HCT116 (cell line): Measurements from ENCODE around the gene PCCA.

ENCODE experiments used
- EGR1 ChIP-seq: IDR thresholded peaks from 2 replicates; pipeline ENCODE4 v1.6.1; 2012; ENCODE audit warnings: low read depth
- EZH2phosphoT487 ChIP-seq: fragments of 200-600 bp; IDR thresholded peaks from 2 replicates; pipeline ENCODE4 v1.6.1; 2018; ENCODE audit warnings: antibody characterized with exemption, borderline replicate concordance
- POLR2A ChIP-seq: IDR thresholded peaks from 2 replicates; pipeline ENCODE4 v1.7.0; 2011; ENCODE audit warnings: borderline replicate concordance; ENCODE audit not compliant: insufficient read depth, insufficient read length; ENCODE audit errors: extremely low read depth
- ZFX ChIP-seq: fragments of 450-650 bp; IDR thresholded peaks from 2 replicates; pipeline ENCODE4 v1.6.1; 2017
- TF ChIP-seq, protein P1 (sequence below), 3 experiments: fragments of 200-600 bp in 1 of 3; sonication (generic) in 1 of 3; IDR thresholded peaks in 2 of 3; conservative IDR thresholded peaks in 1 of 3; 2 replicates each; pipeline ENCODE4 v1.5.1; 2012 to 2017; ENCODE audit warnings: low read depth in 2 of 3, low read length in 2 of 3, antibody characterized with exemption in 1 of 3, borderline replicate concordance in 1 of 3, control low read depth in 1 of 3, mild to moderate bottlenecking in 1 of 3, mixed read lengths in 1 of 3, mixed run types in 1 of 3, moderate library complexity in 1 of 3; ENCODE audit not compliant: insufficient read depth in 1 of 3
- TF ChIP-seq, protein P2 (sequence below): IDR thresholded peaks from 2 replicates; pipeline ENCODE4 v1.6.1; 2012; ENCODE audit warnings: low read depth

DNA sequence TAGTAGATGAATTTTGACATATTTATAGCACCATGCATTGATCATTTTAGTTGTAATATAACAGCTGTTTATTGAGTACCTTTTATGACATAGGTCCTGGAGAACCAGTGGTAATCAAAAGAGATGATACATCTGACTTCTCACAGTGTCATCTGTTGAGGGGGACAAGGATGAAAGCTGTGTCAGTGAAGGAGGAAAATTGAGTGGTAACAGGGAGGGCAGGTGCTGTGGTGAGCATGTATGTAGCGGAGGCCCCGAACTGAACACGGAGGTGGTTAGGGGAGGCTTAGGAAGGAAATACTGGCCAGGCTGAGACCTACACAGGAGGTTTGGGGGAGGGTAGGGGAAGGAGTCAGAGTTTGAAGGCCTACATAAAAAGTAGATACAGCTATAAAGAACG is 300.0 kb downstream of the PCCA start:
- TF ChIP-seq, protein P1, sequence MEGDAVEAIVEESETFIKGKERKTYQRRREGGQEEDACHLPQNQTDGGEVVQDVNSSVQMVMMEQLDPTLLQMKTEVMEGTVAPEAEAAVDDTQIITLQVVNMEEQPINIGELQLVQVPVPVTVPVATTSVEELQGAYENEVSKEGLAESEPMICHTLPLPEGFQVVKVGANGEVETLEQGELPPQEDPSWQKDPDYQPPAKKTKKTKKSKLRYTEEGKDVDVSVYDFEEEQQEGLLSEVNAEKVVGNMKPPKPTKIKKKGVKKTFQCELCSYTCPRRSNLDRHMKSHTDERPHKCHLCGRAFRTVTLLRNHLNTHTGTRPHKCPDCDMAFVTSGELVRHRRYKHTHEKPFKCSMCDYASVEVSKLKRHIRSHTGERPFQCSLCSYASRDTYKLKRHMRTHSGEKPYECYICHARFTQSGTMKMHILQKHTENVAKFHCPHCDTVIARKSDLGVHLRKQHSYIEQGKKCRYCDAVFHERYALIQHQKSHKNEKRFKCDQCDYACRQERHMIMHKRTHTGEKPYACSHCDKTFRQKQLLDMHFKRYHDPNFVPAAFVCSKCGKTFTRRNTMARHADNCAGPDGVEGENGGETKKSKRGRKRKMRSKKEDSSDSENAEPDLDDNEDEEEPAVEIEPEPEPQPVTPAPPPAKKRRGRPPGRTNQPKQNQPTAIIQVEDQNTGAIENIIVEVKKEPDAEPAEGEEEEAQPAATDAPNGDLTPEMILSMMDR (IDR thresholded peaks at IDR 0.05 in 2 of 3, conservative IDR thresholded peaks at IDR 0.05 in 1 of 3; ENCODE audit: borderline replicate concordance in 1 of 3, insufficient read depth in 1 of 3, low read depth in 2 of 3, low read length in 2 of 3) = no peak
- TF ChIP-seq, protein P2, sequence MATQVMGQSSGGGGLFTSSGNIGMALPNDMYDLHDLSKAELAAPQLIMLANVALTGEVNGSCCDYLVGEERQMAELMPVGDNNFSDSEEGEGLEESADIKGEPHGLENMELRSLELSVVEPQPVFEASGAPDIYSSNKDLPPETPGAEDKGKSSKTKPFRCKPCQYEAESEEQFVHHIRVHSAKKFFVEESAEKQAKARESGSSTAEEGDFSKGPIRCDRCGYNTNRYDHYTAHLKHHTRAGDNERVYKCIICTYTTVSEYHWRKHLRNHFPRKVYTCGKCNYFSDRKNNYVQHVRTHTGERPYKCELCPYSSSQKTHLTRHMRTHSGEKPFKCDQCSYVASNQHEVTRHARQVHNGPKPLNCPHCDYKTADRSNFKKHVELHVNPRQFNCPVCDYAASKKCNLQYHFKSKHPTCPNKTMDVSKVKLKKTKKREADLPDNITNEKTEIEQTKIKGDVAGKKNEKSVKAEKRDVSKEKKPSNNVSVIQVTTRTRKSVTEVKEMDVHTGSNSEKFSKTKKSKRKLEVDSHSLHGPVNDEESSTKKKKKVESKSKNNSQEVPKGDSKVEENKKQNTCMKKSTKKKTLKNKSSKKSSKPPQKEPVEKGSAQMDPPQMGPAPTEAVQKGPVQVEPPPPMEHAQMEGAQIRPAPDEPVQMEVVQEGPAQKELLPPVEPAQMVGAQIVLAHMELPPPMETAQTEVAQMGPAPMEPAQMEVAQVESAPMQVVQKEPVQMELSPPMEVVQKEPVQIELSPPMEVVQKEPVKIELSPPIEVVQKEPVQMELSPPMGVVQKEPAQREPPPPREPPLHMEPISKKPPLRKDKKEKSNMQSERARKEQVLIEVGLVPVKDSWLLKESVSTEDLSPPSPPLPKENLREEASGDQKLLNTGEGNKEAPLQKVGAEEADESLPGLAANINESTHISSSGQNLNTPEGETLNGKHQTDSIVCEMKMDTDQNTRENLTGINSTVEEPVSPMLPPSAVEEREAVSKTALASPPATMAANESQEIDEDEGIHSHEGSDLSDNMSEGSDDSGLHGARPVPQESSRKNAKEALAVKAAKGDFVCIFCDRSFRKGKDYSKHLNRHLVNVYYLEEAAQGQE = no peak
- TF ChIP-seq POLR2A (no peak), EZH2phosphoT487 (no peak), EGR1 (no peak), ZFX (no peak)
